KOPT-K1 (cell line): ENCODE measurements around the gene INSYN1.

Source experiments
- H3K27ac ChIP-seq: fragments of 200-600 bp; sonication (generic); 2 replicates; pipeline ENCODE4 v1.5.1; 2016; ENCODE audit warnings: antibody characterized with exemption, mild to moderate bottlenecking, low read depth, low read length; ENCODE audit not compliant: poor library complexity, severe bottlenecking
- H3K36me3 ChIP-seq: fragments of 200-600 bp; sonication (generic); 2 replicates; pipeline ENCODE4 v1.5.1; 2017; ENCODE audit warnings: antibody characterized with exemption, mild to moderate bottlenecking, low read length, moderate library complexity; ENCODE audit not compliant: insufficient read depth
- H3K9me3 ChIP-seq: fragments of 200-600 bp; sonication (generic); 2 replicates; pipeline ENCODE4 v1.5.1; 2017; ENCODE audit warnings: antibody characterized with exemption, low read length, mild to moderate bottlenecking; ENCODE audit not compliant: insufficient read depth, poor library complexity, severe bottlenecking

INSYN1 gene

GRCh38 chr15:73700041-73700842 lies 52.9 kb downstream of the INSYN1 start:
- Histone ChIP-seq H3K27ac (no peak overlapping the region), H3K36me3 (no peaks in the 10 kb centered on the region), H3K9me3 (no peaks in the 10 kb centered on the region)

GRCh38 chr15:73699249-73700040 lies 53.7 kb downstream of the INSYN1 start:
- Histone ChIP-seq H3K27ac (no peak overlapping the region), H3K36me3 (no peaks in the 10 kb centered on the region), H3K9me3 (no peaks in the 10 kb centered on the region)

GRCh38 chr15:73697033-73697467 lies 56.1 kb downstream of the INSYN1 start:
- Histone ChIP-seq H3K27ac (no peak overlapping the region), H3K9me3 (no peaks in the 10 kb centered on the region), H3K36me3 (no peaks in the 10 kb centered on the region)

- no peak overlapping the region for H3K27ac ChIP-seq
- H3K36me3 ChIP-seq: no peaks in the 10 kb centered on the region
Observed at GRCh38 chr15:73696641-73697001, 56.5 kb downstream of the INSYN1 start.

GRCh38 chr15:73695773-73696640 lies 57.1 kb downstream of the INSYN1 start:
- no peak overlapping the region for H3K27ac ChIP-seq
- H3K36me3 ChIP-seq: no peaks in the 10 kb centered on the region
- no peaks in the 10 kb centered on the region for H3K9me3 ChIP-seq

More at GRCh38 chr15:73696641-73697001, 56.5 kb downstream of the INSYN1 start:
- H3K9me3 ChIP-seq: no peaks in the 10 kb centered on the region

- no peak overlapping the region for H3K27ac ChIP-seq
- H3K36me3 ChIP-seq: no peaks in the 10 kb centered on the region
- no peaks in the 10 kb centered on the region for H3K9me3 ChIP-seq
Observed at GRCh38 chr15:73694419-73694818, 58.7 kb downstream of the INSYN1 start.

GRCh38 chr15:73691396-73691795 lies 61.8 kb downstream of the INSYN1 start:
- no peak overlapping the region for H3K27ac ChIP-seq
- H3K9me3 ChIP-seq: no peaks in the 10 kb centered on the region
- no peaks in the 10 kb centered on the region for H3K36me3 ChIP-seq

- H3K27ac ChIP-seq: no peak overlapping the region
- no peaks in the 10 kb centered on the region for H3K36me3 ChIP-seq
- H3K9me3 ChIP-seq: no peaks in the 10 kb centered on the region
Observed at GRCh38 chr15:73688455-73688854, 64.7 kb downstream of the INSYN1 start.

GRCh38 chr15:73687351-73687750 lies 65.8 kb downstream of the INSYN1 start:
- no peaks in the 10 kb centered on the region for H3K9me3 ChIP-seq
- H3K36me3 ChIP-seq: no peaks in the 10 kb centered on the region
- H3K27ac ChIP-seq: no peak overlapping the region

GRCh38 chr15:73686781-73687256 lies 66.3 kb downstream of the INSYN1 start:
- no peaks in the 10 kb centered on the region for H3K36me3 ChIP-seq
- no peaks in the 10 kb centered on the region for H3K9me3 ChIP-seq
- H3K27ac ChIP-seq: no peak overlapping the region

GRCh38 chr15:73685981-73686380 lies 67.2 kb downstream of the INSYN1 start:
- H3K27ac ChIP-seq: no peak overlapping the region
- no peaks in the 10 kb centered on the region for H3K36me3 ChIP-seq
- no peaks in the 10 kb centered on the region for H3K9me3 ChIP-seq
